ENCODE measurements around the gene KCNIP4. TPM values are rescaled to one million over a fixed set of nuclear protein-coding genes. Genes with fewer than 3 reads are reported as not detected.
A peak's percentile ranks its signal among the peaks of the same experiment; 100 is the strongest.

KCNIP4 gene
- total and polyA plus RNA-seq, 9 of the 15 experiments (the other 6 are each of a cell fraction or from before 2014, with no cell fraction given): 0.25 to 0.41 TPM; not detected in 7

GRCh38 chr4:21790438-21791029, 158.0 kb downstream of the KCNIP4 start:
- in situ Hi-C loops (cut with MboI) (no loop called here), intact Hi-C loops (cut with micrococcal nuclease) (loop anchor here (1.0 kb wide), 1 partner anchor 900 kb away; no protein-coding TSS in a partner anchor)
- H3K4me1 ChIP-seq (replicated peaks in 1 of 2; ENCODE audit: control insufficient read depth in 2 of 2, insufficient read depth in 2 of 2, low read length in 2 of 2): no peaks in the 10 kb centered on the region
- CTCF ChIA-PET (ENCODE audit: low intra/inter-chr PET ratio): interaction anchor here (1.6 to 3.4 kb wide), 2 partner anchors 598 to 900 kb away, joined by 4 to 39 read pairs; no protein-coding TSS in a partner anchor
- FAIRE-seq (peak; percentile 57), ATAC-seq (peak; percentile 44; the same call in 1 of the 3 replicates), DNase-seq (ENCODE audit: extremely low read depth in 1 of 4, low spot score in 3 of 4) (peak; percentile 3 to 18 (median 8))
- H3K27me3 ChIP-seq (ENCODE audit: control insufficient read depth in 2 of 2, insufficient read depth in 2 of 2, low read length in 2 of 2): no peaks in the 10 kb centered on the region
- WGBS (ENCODE audit: insufficient coverage, low coverage, missing lambda C conversion rate): 3% methylated on average over 3 of the region's 4 CpGs
- no peaks in the 10 kb centered on the region for H3K79me2 ChIP-seq (ENCODE audit: control insufficient read depth, insufficient read depth, low read length)
- H2AFZ ChIP-seq (ENCODE audit: low read depth, low read length): no peak overlapping the region
- H3K27ac ChIP-seq (ENCODE audit: extremely low read depth, low read depth, low read length): no peak overlapping the region
- POLR2A ChIA-PET: no interaction called here
- H3K9ac ChIP-seq (ENCODE audit: insufficient read depth in 1 of 2, low read depth in 2 of 2, low read length in 2 of 2): no peak overlapping the region
- H3K4me2 ChIP-seq (ENCODE audit: insufficient read depth, low read length): no peak overlapping the region
- H3K9me1 ChIP-seq (ENCODE audit: control insufficient read depth, insufficient read depth, low read length): no peaks in the 10 kb centered on the region
- H3K9me3 ChIP-seq (replicated peaks; ENCODE audit: control insufficient read depth, insufficient read depth, low read depth, low read length): no peaks in the 10 kb centered on the region
- H3K36me3 ChIP-seq (ENCODE audit: control insufficient read depth, insufficient read depth, low read length): no peaks in the 10 kb centered on the region
- no peak overlapping the region for H3K4me3 ChIP-seq
- no TSS peak for BruUV-seq (replicated peaks)
- no peaks in the 10 kb centered on the region for H4K20me1 ChIP-seq (replicated peaks; ENCODE audit: control insufficient read depth, insufficient read depth, low read length)
- TF ChIP-seq MAFF (IDR thresholded peaks at IDR 0.05; ENCODE audit: low read length) (no peak), DEAF1 (CRISPR knock-in tag; IDR thresholded peaks at IDR 0.05) (peak; percentile 42; the same call in 1 of the 2 replicates), RAD21 (CRISPR knock-in tag; conservative IDR thresholded peaks at IDR 0.05 in 1 of 2, IDR thresholded peaks at IDR 0.05 in 1 of 2) (peak; percentile 46 to 65), CTCF (IDR thresholded peaks at IDR 0.05 in 2 of 3, conservative IDR thresholded peaks at IDR 0.05 in 1 of 3; ENCODE audit: insufficient read depth in 2 of 3, low read depth in 1 of 3, low read length in 3 of 3) (peak; percentile 17 to 57 (median 20); a peak in 3 of 6 replicates), REST (IDR thresholded peaks at IDR 0.05; ENCODE audit: borderline replicate concordance) (peak; percentile 30; the same call in 1 of the 2 replicates), REST (CRISPR knock-in tag; IDR thresholded peaks at IDR 0.05; ENCODE audit: low read depth) (no peak), ZNF143 (CRISPR knock-in tag; IDR thresholded peaks at IDR 0.05) (no peak)
